Heart right ventricle (tissue), 16 donors: Measurements from ENCODE around the gene DYSF. TPM values are rescaled to one million over a fixed set of nuclear protein-coding genes. Genes with fewer than 3 reads are reported as not detected.

Source experiments
- ATAC-seq, 8 donors: fragments of 200-7000 bp; cut with Tn5 transposase; one replicate each; pipeline ENCODE4 v1.9.1; 2020; ENCODE audit warnings: mild to moderate bottlenecking in 8 of 8, moderate library complexity in 8 of 8, moderate number of reproducible peaks in 1 of 8
- DNase-seq, 2 donors: peaks; one replicate each; pipeline ENCODE4 v3.0.0-alpha.2; 2020
- H3K27ac ChIP-seq, 10 donors: fragments of 200-600 bp; sonication (generic) in 2 of 10; one replicate each; pipeline versions ENCODE4 v1.5.0 to v1.8.0; 2020 to 2022; ENCODE audit warnings: mild to moderate bottlenecking in 3 of 10
- H3K27me3 ChIP-seq, 7 donors: fragments of 200-600 bp; one replicate each; pipeline ENCODE4 v1.8.0; 2021 to 2022; ENCODE audit warnings: mild to moderate bottlenecking in 2 of 7
- H3K36me3 ChIP-seq, 9 donors: fragments of 200-600 bp; sonication (generic) in 1 of 9; one replicate each; pipeline versions ENCODE4 v1.5.0 to v1.8.0; 2020 to 2022; ENCODE audit warnings: mild to moderate bottlenecking in 2 of 9
- H3K4me1 ChIP-seq, 9 donors: fragments of 200-600 bp; sonication (generic) in 1 of 9; one replicate each; pipeline versions ENCODE4 v1.5.0 to v1.8.0; 2020 to 2022; ENCODE audit warnings: mild to moderate bottlenecking in 4 of 9
- H3K4me3 ChIP-seq, 10 donors: fragments of 200-600 bp; sonication (generic) in 2 of 10; one replicate each; pipeline versions ENCODE4 v1.5.0 to v1.8.0; 2020 to 2022; ENCODE audit warnings: mild to moderate bottlenecking in 7 of 10, moderate library complexity in 2 of 10
- H3K9me3 ChIP-seq, 11 donors: fragments of 200-600 bp in 10 of 11; sonication (generic) in 2 of 11; one replicate each; pipeline versions ENCODE4 v1.5.0 to v1.8.0; 2013 to 2022; ENCODE audit warnings: mild to moderate bottlenecking in 2 of 11, control low read depth in 1 of 11, moderate library complexity in 1 of 11
- WGBS, 2 donors: extraction: QIAGEN DNeasy Blood & Tissue Kit; methylation state at CpG; one replicate each; pipeline ENCODE4 v1.1.7; 2013; ENCODE audit warnings: inconsistent platforms in 1 of 2; 5-methylcytosine and 5-hydroxymethylcytosine counted together
- intact Hi-C, 10 donors: fragments of 100-400 bp; cut with DNase I; formaldehyde crosslinking; loops; one replicate each; pipeline versions ENCODE4 v1.11.1 to v1.14.2; 2022
- polyA plus RNA-seq, 2 donors: library from polyadenylated mRNA; stranded (reverse); fragments of 200-250 nt; gene quantifications; one replicate each; pipeline ENCODE4 v1.2.3, GENCODE V29; 2013
- total RNA-seq, 10 donors: library from RNA; stranded (reverse); fragmentation: NEBNext Ultra II Directional in 3 of 10; extraction: Animal tissue kit (Norgen Biotek cat#: 25700) in 3 of 10; gene quantifications; one replicate each; pipeline versions ENCODE4 v1.2.1 to v1.2.4, GENCODE V29; 2021 to 2023
- TF ChIP-seq, protein P1 (sequence below), 9 donors: fragments of 200-600 bp; sonication (generic) in 2 of 9; IDR thresholded peaks; one replicate each; pipeline versions ENCODE4 v1.5.0 to v1.8.0; 2021 to 2022; ENCODE audit warnings: antibody characterized with exemption in 9 of 9, mild to moderate bottlenecking in 5 of 9, moderate library complexity in 1 of 9
- donor health status: Arrhythmogenic right ventricular cardiomyopathy.
- donor health status: ischemic (EF 13 %, LVEDD 7.1; RV severe dilation, severe dysfunction).
- donor health status: healthy with polysubstance abuse.
- donor health status: DM: no; HTN: yes; CAD: no.
- donor health status: DM: no; HTN: no; CAD: no.
- donor health status: ischemic (EF 25% LVEDD 6.9; RV normal size, moderate dysfunction).
- donor health status: ischemic (EF 25% LVEDD 5.7; RV mildly dilated, moderate dysfunction).
- donor health status: healthy.
- donor health status: DM: yes; HTN: yes; CAD: no.
- donor health status: Ischemic cardiomyopathy.
- donor health status: ischemic (EF 35%, LVEDD 5.7; RV mildly dilated, moderate dysfunction).
- donor health status: nonischemic (EF 11% LVEDD 7.7; RV severe dilation, severe dysfunction).
- donor health status: DM: yes; HTN: yes; CAD: no.
- donor health status: PGD.
- donor health status: ischemic (EF 29% LVEDD 5.4; RV normal size, mild dysfunction).
- donor health status: nonischemic (EF 23%, LVEDD 6.1; RV moderate dilation, normal function).

The DYSF gene
- total and polyA plus RNA-seq, 12 donors = 20.6 to 100 (median 64.8) TPM

GRCh38 chr2:71637168-71637567 lies 183.8 kb downstream of the DYSF start:
- no peak for DNase-seq
- Histone ChIP-seq H3K9me3 (no peaks in the 10 kb centered on the region), H3K4me3 (no peak overlapping the region), H3K27me3 (no peaks in the 10 kb centered on the region), H3K27ac (no peak overlapping the region), H3K4me1 (peaks cover 0 to 14% (median 0%) of the 10 kb centered on the region in 9 donors), H3K36me3 (peaks cover 0 to under 1% (median 0%) of the 10 kb centered on the region in 9 donors)
- peak in 4 of 8 donors; percentile 16 to 55 (median 26) for ATAC-seq
- intact Hi-C loops = no loop called here
- TF ChIP-seq, protein P1, sequence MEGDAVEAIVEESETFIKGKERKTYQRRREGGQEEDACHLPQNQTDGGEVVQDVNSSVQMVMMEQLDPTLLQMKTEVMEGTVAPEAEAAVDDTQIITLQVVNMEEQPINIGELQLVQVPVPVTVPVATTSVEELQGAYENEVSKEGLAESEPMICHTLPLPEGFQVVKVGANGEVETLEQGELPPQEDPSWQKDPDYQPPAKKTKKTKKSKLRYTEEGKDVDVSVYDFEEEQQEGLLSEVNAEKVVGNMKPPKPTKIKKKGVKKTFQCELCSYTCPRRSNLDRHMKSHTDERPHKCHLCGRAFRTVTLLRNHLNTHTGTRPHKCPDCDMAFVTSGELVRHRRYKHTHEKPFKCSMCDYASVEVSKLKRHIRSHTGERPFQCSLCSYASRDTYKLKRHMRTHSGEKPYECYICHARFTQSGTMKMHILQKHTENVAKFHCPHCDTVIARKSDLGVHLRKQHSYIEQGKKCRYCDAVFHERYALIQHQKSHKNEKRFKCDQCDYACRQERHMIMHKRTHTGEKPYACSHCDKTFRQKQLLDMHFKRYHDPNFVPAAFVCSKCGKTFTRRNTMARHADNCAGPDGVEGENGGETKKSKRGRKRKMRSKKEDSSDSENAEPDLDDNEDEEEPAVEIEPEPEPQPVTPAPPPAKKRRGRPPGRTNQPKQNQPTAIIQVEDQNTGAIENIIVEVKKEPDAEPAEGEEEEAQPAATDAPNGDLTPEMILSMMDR (IDR thresholded peaks at IDR 0.05) = no peak
- 91% methylated on average over 5 of the region's 5 CpGs for WGBS, 2 donors

DNA sequence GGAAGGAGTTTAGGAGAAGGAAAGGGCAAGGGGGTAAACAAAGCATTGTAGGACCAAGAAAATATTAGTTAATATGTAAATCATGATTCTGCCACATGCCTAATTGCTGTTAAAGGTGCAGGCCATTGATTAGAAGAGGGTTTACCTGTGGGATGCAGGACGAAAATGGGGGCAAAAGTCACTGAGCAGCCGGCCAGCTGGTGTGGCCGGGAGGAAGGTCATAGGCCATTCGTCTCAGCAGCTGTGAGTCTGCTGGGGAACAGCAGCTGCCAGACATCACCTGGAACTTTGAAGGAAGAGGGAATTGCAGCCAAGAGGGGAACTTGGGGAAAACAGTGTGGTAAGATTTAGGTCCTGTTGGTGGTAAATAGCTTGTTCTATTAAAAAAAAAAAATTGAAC lies 184.4 kb downstream of the DYSF start:
- Histone ChIP-seq H3K4me3 (no peak overlapping the region), H3K27me3 (no peaks in the 10 kb centered on the region), H3K27ac (no peak overlapping the region), H3K36me3 (peaks cover 0 to 6% (median 0%) of the 10 kb centered on the region in 9 donors), H3K4me1 (peaks cover 0 to 14% (median 0%) of the 10 kb centered on the region in 9 donors), H3K9me3 (no peaks in the 10 kb centered on the region)
- 59 to 78% methylated on average over 4 of the region's 4 CpGs for WGBS, 2 donors
- no peak for ATAC-seq
- DNase-seq = no peak
- TF ChIP-seq, protein P1 (IDR thresholded peaks at IDR 0.05) = no peak
- intact Hi-C loops = no loop called here

DNA sequence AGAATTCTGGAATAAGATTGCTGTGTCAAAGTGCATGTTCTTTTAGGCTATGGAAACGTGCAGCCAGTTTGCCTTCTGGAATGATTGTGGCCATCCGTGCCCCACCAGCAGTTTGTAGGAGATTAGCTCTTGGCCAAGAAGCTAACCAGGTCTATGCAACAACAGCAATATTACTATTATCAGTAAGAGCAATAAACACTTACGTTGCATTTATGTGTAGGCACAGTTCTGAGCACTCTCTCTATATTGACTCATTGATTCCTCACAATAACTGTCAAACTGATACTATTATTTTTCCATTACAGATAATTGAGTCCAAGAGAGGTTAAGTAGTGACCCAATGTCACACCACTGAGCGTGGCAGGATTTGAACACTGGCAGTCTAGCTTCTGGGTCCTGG lies 186.4 kb downstream of the DYSF start:
- Histone ChIP-seq H3K4me1 (peaks cover 0 to 12% (median 0%) of the 10 kb centered on the region in 9 donors), H3K4me3 (no peak overlapping the region), H3K9me3 (no peaks in the 10 kb centered on the region), H3K36me3 (peaks cover 0 to 21% (median 0%) of the 10 kb centered on the region in 9 donors), H3K27me3 (no peaks in the 10 kb centered on the region), H3K27ac (no peak overlapping the region)
- intact Hi-C loops = no loop called here
- DNase-seq = no peak
- TF ChIP-seq, protein P1 (IDR thresholded peaks at IDR 0.05) = no peak
- 90 to 92% methylated on average over 4 of the region's 4 CpGs for WGBS, 2 donors
- ATAC-seq = no peak

GRCh38 chr2:71640489-71640888 lies 187.1 kb downstream of the DYSF start:
- no peak for ATAC-seq
- no peaks in the 10 kb centered on the region for H3K9me3 ChIP-seq
- DNase-seq = no peak
- peaks cover 0 to 9% (median 2%) of the 10 kb centered on the region in 9 donors for H3K4me1 ChIP-seq
- H3K27me3 ChIP-seq = no peaks in the 10 kb centered on the region
- intact Hi-C loops = no loop called here
- H3K27ac ChIP-seq = no peak overlapping the region
- TF ChIP-seq, protein P1 (IDR thresholded peaks at IDR 0.05) = no peak
- WGBS, 2 donors = 90 to 91% methylated on average over 5 of the region's 5 CpGs
- H3K36me3 ChIP-seq = peaks cover 0 to 29% (median 0%) of the 10 kb centered on the region in 9 donors
- H3K4me3 ChIP-seq = no peak overlapping the region
